Fibroblast of pulmonary artery (primary cell): Measurements from ENCODE around the gene KIAA1143.

Source experiments
- DNase-seq: peaks from one replicate; pipeline ENCODE4 v3.0.0-alpha.2; 2010; ENCODE audit warnings: low read depth
- H3K4me3 ChIP-seq: replicated peaks from 2 replicates; pipeline ENCODE4 v1.5.1; 2011; ENCODE audit warnings: low read depth, mild to moderate bottlenecking, control low read depth, low read length, moderate library complexity
- TF ChIP-seq, protein P1 (sequence below): IDR thresholded peaks from 2 replicates; pipeline ENCODE4 v1.5.1; 2011; ENCODE audit warnings: mild to moderate bottlenecking, control low read depth, low read length, inconsistent platforms; ENCODE audit errors: missing control alignments

KIAA1143 gene

DNA sequence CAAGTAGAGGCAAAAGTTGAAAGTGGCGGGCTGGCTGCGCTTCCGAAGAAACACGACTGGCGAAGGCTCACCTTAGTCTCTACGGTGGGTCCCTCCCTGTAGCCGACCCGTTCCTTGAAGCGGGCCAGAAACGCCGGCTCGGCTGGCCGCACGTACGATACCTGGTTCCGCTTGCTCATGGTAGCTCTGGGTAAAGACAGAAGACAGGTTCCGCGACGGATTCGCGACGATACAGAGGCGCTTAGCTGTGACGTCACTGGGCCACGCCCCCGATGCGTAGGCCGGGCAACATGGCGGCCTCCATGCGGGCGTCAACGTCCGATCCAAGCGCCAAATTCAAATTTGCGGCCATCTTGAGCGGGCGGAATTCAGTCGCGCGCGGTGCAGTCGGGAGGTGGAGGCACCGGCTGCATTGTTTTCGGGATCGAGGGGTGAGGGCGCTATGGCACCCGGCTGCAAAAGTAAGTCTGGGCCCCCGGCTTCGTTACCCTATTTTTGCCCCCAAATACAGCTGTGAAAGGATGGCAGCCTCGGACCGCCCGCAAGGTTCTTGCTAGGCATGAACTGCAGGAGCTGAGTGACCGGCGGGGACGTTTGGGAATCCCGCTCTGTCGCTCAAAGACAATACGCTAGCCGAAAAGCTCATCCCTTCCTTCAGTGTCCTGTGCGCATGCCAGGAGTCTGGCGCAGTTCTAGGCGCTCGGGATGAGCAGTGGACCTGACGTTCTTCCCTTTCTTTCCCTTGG, at the start of gene KIAA1143, which contains the start of gene KIF15:
Gene KIAA1143, minus strand, starts transcription at position 196 of the 746 bp plus-strand sequence. Its CDS starts 17 bp downstream, at position 179.
Gene KIF15, plus strand, starts transcription at position 371 of the 746 bp plus-strand sequence. Its CDS starts 72 bp downstream, at position 443.
- peak within 1 kb of the TSS; percentile 97 for H3K4me3 ChIP-seq
- peak; percentile 97 for DNase-seq
- TF ChIP-seq, protein P1, sequence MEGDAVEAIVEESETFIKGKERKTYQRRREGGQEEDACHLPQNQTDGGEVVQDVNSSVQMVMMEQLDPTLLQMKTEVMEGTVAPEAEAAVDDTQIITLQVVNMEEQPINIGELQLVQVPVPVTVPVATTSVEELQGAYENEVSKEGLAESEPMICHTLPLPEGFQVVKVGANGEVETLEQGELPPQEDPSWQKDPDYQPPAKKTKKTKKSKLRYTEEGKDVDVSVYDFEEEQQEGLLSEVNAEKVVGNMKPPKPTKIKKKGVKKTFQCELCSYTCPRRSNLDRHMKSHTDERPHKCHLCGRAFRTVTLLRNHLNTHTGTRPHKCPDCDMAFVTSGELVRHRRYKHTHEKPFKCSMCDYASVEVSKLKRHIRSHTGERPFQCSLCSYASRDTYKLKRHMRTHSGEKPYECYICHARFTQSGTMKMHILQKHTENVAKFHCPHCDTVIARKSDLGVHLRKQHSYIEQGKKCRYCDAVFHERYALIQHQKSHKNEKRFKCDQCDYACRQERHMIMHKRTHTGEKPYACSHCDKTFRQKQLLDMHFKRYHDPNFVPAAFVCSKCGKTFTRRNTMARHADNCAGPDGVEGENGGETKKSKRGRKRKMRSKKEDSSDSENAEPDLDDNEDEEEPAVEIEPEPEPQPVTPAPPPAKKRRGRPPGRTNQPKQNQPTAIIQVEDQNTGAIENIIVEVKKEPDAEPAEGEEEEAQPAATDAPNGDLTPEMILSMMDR, result no peak

- H3K4me3 ChIP-seq, result no peak overlapping the region
- TF ChIP-seq, protein P1, result no peak
- DNase-seq, result no peak
Measured at GRCh38 chr3:44805960-44806359, 44.5 kb upstream of the KIAA1143 start.

DNA sequence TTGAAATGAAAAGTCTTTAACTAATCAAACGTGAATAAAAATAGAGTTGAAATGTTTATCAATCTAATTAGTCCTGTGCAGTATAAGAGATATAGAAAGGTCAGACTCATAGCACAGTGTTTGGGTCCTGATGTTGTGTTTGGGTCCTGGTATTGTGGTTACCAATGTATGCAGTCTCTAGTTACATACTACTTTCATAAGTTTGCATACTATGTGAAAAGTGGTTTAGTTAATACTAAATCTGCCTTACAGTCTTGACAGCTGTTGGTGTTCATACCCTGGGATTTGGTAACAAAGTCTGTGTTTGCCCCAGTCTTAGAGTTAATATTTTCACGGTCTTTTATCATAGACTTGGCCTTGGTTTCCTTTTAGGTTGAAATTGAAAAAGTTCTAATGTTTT, 41.9 kb upstream of the KIAA1143 start:
- TF ChIP-seq, protein P1, result no peak

GRCh38 chr3:44802011-44802410, 40.6 kb upstream of the KIAA1143 start:
- TF ChIP-seq, protein P1, result no peak
- no peak for DNase-seq
- H3K4me3 ChIP-seq, result no peak overlapping the region

More for the DNA sequence above, 41.9 kb upstream of the KIAA1143 start:
- no peak overlapping the region for H3K4me3 ChIP-seq
- DNase-seq, result no peak

DNA sequence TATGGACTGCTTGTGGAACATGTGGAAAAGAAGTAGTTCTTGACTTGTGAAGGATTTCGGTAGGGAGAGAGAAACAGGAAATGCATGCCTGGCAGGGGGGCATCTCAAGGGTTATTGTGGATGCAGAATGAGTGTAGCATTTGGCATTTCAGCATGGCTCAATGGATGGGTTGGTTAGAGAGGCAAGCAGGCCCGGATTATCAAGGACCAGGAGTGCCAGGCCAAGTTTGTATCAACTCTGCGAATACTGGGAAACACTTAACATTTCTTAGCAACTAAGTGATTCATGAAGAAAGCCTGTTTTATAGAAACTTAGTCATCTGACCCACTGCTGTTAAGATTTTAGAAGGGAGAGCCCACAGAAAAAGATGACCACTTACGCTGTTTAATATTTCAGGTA, 33.8 kb upstream of the KIAA1143 start:
- TF ChIP-seq, protein P1, result no peak
- H3K4me3 ChIP-seq, result no peak overlapping the region
- DNase-seq, result no peak

DNA sequence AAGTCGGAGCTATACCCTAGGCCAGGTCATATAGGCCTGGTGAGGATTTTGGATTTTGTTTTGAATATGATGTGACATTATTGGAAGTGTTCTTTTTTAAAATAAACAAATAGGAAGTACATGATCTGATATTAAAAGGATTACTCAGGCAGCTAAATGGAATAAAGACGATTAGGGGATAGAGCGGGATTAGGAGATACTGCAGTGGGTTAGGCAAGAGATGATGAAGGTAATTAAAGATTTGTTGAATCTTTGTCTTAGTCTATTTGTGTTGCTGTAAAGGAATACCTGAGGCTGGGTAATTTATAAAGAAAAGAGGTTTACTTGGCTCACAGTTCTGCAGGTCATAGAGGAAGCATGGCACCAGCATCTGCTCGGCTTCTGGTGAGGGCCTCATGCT, 21.5 kb upstream of the KIAA1143 start:
- TF ChIP-seq, protein P1, result no peak
- no peak for DNase-seq
- H3K4me3 ChIP-seq, result no peak overlapping the region

DNA sequence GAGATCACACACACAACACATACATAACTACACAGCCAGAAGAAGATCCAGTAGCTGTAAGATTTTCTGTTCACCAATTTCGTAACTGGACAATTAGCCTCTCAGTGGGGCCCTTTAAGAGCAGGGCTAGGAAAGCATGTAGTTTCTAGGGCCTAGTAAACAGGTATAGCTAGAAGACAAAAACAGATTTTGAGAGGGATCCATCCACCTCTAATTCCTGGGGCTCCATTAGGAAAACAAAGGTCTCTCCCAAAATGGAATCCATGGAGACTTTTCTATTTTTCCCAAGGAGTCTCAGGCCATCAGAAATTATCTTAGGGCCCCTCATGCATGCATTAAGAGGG, 10.7 kb upstream of the KIAA1143 start:
- no peak overlapping the region for H3K4me3 ChIP-seq
- TF ChIP-seq, protein P1, result no peak

More for the DNA sequence above, 10.7 kb upstream of the KIAA1143 start:
- DNase-seq, result no peak
